GM10847 (cell line): ENCODE results near the gene GTPBP4.

ENCODE experiments used
- POLR2A ChIP-seq: IDR thresholded peaks from 2 replicates; pipeline ENCODE4 v1.6.1; 2011; ENCODE audit not compliant: insufficient read length; ENCODE audit errors: extremely low read depth

GTPBP4 gene

GRCh38 chr10:980468-981093 lies 7.7 kb upstream of the GTPBP4 start:
- TF ChIP-seq POLR2A: no peak

GRCh38 chr10:983401-983800 lies 4.8 kb upstream of the GTPBP4 start:
- TF ChIP-seq POLR2A: no peak

GRCh38 chr10:983971-984655 lies 4.1 kb upstream of the GTPBP4 start:
- no peak for TF ChIP-seq POLR2A

- no peak for TF ChIP-seq POLR2A
Measured at GRCh38 chr10:985361-985760, 2.9 kb upstream of the GTPBP4 start.

- TF ChIP-seq POLR2A: no peak
Measured at GRCh38 chr10:986137-986825, 2.0 kb upstream of the GTPBP4 start.

GRCh38 chr10:986881-987619 lies 1.2 kb upstream of the GTPBP4 start:
- no peak for TF ChIP-seq POLR2A

GRCh38 chr10:987620-987869 lies 689 bp upstream of the GTPBP4 start:
- no peak for TF ChIP-seq POLR2A

- TF ChIP-seq POLR2A: no peak
Measured at GRCh38 chr10:988667-989545, 672 bp downstream of the GTPBP4 start.

- no peak for TF ChIP-seq POLR2A
Measured at GRCh38 chr10:990808-991207, 2.6 kb downstream of the GTPBP4 start.

- TF ChIP-seq POLR2A: no peak
Measured at GRCh38 chr10:992467-992866, 4.2 kb downstream of the GTPBP4 start.

- no peak for TF ChIP-seq POLR2A
Measured at GRCh38 chr10:992871-993270, 4.6 kb downstream of the GTPBP4 start.

- no peak for TF ChIP-seq POLR2A
Measured at GRCh38 chr10:994836-995558, 6.8 kb downstream of the GTPBP4 start.

GRCh38 chr10:995559-995926 lies 7.3 kb downstream of the GTPBP4 start:
- no peak for TF ChIP-seq POLR2A

- no peak for TF ChIP-seq POLR2A
Measured at GRCh38 chr10:996031-996430, 7.8 kb downstream of the GTPBP4 start.
